ENCODE data around the gene APOL5.

GRCh38 chr22:35708917-35709316 is 8.8 kb upstream of the APOL5 start:
- TF ChIP-seq CTCF (IDR thresholded peaks at IDR 0.05; ENCODE audit: insufficient read depth, low read length, poor library complexity, severe bottlenecking) (no peak), EZH2phosphoT487 (conservative IDR thresholded peaks at IDR 0.05; ENCODE audit: low read length) (no peak)

Data from SU-DHL-6 (cell line).